ENCODE data around the gene MACROD2. TPM values are rescaled to one million over a fixed set of nuclear protein-coding genes. Genes with fewer than 3 reads are reported as not detected.

Gene MACROD2
- total RNA-seq, 1 experiment from 2014 or later: 3.7 TPM

DNA sequence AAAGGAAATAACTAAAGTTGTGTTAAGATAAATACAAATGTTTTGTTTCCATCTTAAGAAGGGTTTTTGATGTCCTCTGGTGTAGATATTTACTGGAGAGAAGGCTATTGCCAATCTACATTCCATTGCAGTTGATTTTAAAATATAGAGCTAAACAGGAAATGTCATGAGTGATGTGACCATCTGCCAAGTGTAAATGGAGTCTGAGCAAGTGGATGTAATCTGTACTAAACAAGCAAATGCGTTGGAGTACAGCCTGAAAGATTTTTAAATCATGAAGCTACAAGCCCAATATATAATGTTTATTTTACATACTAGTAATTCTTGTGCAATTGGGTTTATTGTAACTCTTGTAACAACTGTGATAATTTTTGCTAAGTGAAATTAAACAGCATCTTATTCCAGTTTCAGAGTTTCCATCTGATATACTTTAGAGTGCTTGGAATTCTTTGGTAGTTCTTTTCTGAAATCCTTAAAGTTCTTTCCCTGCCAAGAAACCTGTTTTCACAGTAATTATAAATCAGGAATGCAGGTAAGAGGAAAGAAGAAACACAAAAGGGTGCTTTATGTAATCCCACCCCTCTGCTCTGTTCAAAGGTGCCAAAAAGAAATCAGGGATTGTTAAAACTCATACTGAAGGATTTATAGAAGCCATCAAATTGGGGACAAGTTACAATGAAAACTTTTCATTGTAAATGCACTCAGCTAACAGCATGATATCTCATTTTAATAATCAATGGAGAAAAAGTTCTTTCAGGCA is 389.3 kb downstream of the MACROD2 start:
- POLR2A ChIA-PET: no interaction called here
- no peak overlapping the region for H3K4me2 ChIP-seq (ENCODE audit: low read length)
- no peak for DNase-seq (ENCODE audit: low read depth, low spot score)
- H3K27ac ChIP-seq (ENCODE audit: low read depth, low read length): no peak overlapping the region
- H3K9me2 ChIP-seq (ENCODE audit: insufficient read depth): no peaks in the 10 kb centered on the region
- no peak overlapping the region for H2AFZ ChIP-seq (ENCODE audit: low read depth, low read length, poor library complexity, severe bottlenecking)
- no peak overlapping the region for H3K9ac ChIP-seq (ENCODE audit: low read length)
- ATAC-seq: no peak
- no peaks in the 10 kb centered on the region; the same call in 1 of the 2 replicates for H4K20me1 ChIP-seq (ENCODE audit: insufficient read depth)
- CTCF ChIA-PET: no interaction called here
- H3K4me3 ChIP-seq (replicated peaks in 1 of 2; ENCODE audit: low read depth in 1 of 2, low read length in 2 of 2): no peak overlapping the region
- RAD21 ChIA-PET (ENCODE audit: low non-redundant PET in 1 of 2, low total read pairs in 2 of 2, uncharacterized antibody in 2 of 2, unreplicated experiment in 2 of 2): no interaction called here
- H3K79me2 ChIP-seq (ENCODE audit: insufficient read depth, low read length): no peaks in the 10 kb centered on the region
- no peaks in the 10 kb centered on the region for H3K9me3 ChIP-seq (ENCODE audit: control insufficient read depth in 1 of 2, insufficient read depth in 1 of 2, low read depth in 1 of 2, low read length in 2 of 2)
- H3K27me3 ChIP-seq (ENCODE audit: insufficient read depth, low read length): no peaks in the 10 kb centered on the region
- H3K36me3 ChIP-seq (ENCODE audit: control insufficient read depth in 1 of 2, insufficient read depth in 2 of 2, low read length in 2 of 2): no peaks in the 10 kb centered on the region
- TF ChIP-seq, protein P1, sequence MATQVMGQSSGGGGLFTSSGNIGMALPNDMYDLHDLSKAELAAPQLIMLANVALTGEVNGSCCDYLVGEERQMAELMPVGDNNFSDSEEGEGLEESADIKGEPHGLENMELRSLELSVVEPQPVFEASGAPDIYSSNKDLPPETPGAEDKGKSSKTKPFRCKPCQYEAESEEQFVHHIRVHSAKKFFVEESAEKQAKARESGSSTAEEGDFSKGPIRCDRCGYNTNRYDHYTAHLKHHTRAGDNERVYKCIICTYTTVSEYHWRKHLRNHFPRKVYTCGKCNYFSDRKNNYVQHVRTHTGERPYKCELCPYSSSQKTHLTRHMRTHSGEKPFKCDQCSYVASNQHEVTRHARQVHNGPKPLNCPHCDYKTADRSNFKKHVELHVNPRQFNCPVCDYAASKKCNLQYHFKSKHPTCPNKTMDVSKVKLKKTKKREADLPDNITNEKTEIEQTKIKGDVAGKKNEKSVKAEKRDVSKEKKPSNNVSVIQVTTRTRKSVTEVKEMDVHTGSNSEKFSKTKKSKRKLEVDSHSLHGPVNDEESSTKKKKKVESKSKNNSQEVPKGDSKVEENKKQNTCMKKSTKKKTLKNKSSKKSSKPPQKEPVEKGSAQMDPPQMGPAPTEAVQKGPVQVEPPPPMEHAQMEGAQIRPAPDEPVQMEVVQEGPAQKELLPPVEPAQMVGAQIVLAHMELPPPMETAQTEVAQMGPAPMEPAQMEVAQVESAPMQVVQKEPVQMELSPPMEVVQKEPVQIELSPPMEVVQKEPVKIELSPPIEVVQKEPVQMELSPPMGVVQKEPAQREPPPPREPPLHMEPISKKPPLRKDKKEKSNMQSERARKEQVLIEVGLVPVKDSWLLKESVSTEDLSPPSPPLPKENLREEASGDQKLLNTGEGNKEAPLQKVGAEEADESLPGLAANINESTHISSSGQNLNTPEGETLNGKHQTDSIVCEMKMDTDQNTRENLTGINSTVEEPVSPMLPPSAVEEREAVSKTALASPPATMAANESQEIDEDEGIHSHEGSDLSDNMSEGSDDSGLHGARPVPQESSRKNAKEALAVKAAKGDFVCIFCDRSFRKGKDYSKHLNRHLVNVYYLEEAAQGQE (IDR thresholded peaks at IDR 0.05; ENCODE audit: low read depth): no peak
- TF ChIP-seq EZH2phosphoT487 (IDR thresholded peaks at IDR 0.05; ENCODE audit: borderline replicate concordance) (no peak), CBX3 (IDR thresholded peaks at IDR 0.05; ENCODE audit: low read depth) (no peak), SP1 (IDR thresholded peaks at IDR 0.05; ENCODE audit: low read depth) (no peak), RAD21 (IDR thresholded peaks at IDR 0.05; ENCODE audit: low read depth) (no peak), EZH2 (IDR thresholded peaks at IDR 0.05) (no peak), EGR1 (IDR thresholded peaks at IDR 0.05; ENCODE audit: low read depth) (no peak), POLR2AphosphoS5 (IDR thresholded peaks at IDR 0.05; ENCODE audit: low read depth, low read length) (no peak), JUND (IDR thresholded peaks at IDR 0.05) (no peak), ZNF274 (IDR thresholded peaks at IDR 0.05; ENCODE audit: low read depth, low read length) (no peak)
- TF ChIP-seq, protein P2, sequence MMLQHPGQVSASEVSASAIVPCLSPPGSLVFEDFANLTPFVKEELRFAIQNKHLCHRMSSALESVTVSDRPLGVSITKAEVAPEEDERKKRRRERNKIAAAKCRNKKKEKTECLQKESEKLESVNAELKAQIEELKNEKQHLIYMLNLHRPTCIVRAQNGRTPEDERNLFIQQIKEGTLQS (IDR thresholded peaks at IDR 0.05): no peak
- TF ChIP-seq, protein P3, sequence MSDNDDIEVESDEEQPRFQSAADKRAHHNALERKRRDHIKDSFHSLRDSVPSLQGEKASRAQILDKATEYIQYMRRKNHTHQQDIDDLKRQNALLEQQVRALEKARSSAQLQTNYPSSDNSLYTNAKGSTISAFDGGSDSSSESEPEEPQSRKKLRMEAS (IDR thresholded peaks at IDR 0.05): no peak
- TF ChIP-seq, protein P4, sequence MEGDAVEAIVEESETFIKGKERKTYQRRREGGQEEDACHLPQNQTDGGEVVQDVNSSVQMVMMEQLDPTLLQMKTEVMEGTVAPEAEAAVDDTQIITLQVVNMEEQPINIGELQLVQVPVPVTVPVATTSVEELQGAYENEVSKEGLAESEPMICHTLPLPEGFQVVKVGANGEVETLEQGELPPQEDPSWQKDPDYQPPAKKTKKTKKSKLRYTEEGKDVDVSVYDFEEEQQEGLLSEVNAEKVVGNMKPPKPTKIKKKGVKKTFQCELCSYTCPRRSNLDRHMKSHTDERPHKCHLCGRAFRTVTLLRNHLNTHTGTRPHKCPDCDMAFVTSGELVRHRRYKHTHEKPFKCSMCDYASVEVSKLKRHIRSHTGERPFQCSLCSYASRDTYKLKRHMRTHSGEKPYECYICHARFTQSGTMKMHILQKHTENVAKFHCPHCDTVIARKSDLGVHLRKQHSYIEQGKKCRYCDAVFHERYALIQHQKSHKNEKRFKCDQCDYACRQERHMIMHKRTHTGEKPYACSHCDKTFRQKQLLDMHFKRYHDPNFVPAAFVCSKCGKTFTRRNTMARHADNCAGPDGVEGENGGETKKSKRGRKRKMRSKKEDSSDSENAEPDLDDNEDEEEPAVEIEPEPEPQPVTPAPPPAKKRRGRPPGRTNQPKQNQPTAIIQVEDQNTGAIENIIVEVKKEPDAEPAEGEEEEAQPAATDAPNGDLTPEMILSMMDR (IDR thresholded peaks at IDR 0.05 in 2 of 3, conservative IDR thresholded peaks at IDR 0.05 in 1 of 3; ENCODE audit: borderline replicate concordance in 1 of 3, insufficient read depth in 1 of 3, low read depth in 2 of 3, low read length in 2 of 3): no peak
- TF ChIP-seq, protein P5, sequence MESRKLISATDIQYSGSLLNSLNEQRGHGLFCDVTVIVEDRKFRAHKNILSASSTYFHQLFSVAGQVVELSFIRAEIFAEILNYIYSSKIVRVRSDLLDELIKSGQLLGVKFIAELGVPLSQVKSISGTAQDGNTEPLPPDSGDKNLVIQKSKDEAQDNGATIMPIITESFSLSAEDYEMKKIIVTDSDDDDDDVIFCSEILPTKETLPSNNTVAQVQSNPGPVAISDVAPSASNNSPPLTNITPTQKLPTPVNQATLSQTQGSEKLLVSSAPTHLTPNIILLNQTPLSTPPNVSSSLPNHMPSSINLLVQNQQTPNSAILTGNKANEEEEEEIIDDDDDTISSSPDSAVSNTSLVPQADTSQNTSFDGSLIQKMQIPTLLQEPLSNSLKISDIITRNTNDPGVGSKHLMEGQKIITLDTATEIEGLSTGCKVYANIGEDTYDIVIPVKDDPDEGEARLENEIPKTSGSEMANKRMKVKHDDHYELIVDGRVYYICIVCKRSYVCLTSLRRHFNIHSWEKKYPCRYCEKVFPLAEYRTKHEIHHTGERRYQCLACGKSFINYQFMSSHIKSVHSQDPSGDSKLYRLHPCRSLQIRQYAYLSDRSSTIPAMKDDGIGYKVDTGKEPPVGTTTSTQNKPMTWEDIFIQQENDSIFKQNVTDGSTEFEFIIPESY (IDR thresholded peaks at IDR 0.05; ENCODE audit: extremely low read depth, insufficient replicate concordance, low read length): no peak
- BruUV-seq (replicated peaks): no TSS peak
- intact Hi-C loops (cut with micrococcal nuclease): no loop called here
- no peaks in the 10 kb centered on the region for H3K4me1 ChIP-seq (ENCODE audit: control insufficient read depth in 1 of 2, insufficient read depth in 2 of 2, low read length in 2 of 2)

All from HCT116 (cell line).